Retina (tissue), 1 donor: ENCODE measurements around the gene PDGFB.

ENCODE experiments used
- DNase-seq: peaks from one replicate; pipeline ENCODE4 v3.0.0-alpha.2; 2016

The PDGFB gene

DNA sequence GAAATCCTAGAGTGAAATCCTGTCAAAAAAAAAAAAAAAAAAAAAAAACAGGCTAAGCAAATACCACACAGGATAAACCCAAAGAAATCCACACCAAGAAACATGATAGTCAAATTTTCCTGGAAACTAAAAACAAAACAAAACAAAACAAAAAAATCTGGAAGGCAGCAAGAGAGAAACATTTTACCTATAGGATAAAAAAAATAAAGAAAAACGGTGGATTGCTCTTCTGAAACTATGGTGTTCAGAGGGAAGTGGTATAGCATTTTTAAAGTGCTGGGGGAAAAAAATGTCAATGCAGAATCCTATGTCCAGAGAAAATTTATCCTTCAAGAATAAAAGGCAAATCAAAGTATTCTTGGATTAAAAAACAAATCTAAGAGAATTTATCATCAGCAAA is 50.7 kb downstream of the PDGFB start:
- no peak for DNase-seq

DNA sequence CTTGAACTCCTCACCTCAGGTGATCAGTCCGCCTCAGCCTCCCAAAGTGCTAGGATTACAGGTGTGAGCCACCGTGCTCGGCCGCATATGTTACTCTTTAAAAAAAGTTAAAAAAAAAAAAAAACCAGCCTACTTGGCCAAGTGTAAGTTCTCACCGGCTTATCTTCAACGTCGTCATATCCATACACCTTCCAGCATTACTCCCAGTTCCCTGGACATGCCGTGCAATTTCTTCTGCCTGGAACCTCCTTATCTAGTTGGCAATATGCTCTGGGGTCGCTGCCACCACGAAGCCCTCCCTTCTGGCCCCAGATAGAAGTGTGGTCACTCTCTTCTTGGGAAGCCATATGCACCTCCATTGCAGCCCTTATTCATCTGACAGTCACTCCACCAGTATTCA is 56.0 kb downstream of the PDGFB start:
- no peak for DNase-seq

DNA sequence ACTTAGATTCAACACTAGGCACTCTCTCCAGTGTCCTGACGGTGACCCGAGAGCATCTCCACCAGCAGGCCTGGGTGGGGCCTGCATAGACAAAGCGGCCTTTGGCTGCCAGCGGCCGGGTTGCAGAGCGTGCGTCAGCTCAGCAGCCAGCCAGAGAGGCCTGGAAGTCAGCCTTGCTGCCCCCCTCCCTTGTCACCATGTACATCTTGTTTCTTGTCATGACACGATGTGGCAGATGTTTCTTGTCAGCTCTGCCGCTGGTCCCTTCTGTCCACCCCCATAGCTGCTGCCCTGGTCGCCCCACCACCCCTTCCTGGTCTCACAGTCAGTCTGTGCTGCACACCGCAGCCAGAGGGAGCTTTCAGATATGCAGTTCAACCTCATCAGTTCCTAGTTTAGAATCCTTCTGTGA is 59.2 kb downstream of the PDGFB start:
- peak; percentile 65 for DNase-seq

DNA sequence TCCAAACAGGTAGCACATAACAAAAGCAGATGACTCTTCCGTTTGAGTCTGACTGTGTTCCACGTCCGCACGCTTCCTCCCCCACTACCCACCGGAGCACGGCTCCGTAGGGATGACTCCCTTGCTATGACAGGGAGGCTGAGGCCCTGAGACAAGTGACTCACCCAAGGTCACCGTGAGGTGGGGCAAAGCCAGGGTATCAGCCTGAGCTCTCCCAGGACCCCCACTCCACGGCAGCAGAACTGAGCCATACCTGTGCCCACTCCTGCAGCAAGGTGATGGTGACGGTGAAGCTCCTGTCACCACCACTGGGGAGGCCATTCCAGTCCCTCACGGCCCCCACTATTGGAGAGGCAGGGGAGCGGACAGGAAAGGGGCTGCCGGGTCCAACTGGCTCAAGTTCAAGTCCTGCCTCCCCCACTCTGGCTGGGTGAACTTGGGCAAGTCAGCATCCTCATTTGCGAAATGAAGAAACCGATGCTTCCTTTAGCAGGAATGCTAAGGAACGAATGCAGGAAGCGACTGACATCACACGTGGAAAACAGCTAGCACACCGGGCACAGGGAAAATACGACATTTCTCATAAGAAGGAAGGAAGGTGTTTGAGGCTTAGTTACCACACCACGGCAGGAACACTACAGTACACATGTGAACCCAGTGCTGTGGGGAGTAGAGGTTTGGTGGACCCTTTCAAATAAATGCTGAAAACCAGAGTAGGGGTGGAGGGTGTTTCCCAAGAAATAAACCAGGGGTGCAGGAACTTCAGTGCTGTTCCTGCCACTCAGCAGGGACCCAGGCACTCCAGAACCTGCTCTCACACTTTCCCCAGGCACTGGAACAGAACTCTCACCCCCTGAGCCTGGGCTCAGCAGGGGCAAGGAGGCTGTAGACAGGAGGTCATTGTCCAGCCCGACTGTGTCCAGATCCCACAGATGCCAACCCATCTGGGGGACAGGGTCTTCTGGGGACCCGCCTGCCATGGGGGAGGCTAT is 59.9 kb downstream of the PDGFB start:
- DNase-seq, result no peak

DNA sequence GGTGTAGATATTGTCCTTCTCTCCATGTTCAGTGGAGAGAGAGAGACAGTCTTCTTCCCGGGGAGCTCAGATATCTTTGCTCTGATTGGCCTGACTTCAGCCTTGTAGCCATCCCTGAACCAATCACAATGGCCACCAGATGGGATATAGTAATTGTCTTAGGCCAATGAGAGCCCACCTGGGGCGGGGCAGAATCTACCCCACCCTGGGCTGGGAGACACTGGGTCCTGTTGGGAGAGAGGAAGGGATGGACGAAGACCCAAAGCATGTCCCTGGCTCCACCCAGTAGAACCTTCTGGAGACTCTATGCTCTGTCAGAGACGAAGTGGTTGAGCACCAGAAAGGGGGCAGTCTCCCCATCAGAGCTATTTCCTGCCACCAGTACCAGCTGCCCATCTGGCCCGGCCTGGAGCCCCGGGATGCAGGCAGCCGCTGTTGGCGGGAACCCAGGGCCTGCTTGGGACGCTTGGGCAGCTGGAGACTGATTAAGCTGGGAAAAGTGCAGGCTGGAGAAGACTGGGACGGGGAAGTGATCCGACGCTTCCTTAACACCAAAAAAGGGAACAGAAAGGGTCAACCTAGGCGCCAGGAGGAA is 60.7 kb downstream of the PDGFB start:
- DNase-seq, result no peak

DNA sequence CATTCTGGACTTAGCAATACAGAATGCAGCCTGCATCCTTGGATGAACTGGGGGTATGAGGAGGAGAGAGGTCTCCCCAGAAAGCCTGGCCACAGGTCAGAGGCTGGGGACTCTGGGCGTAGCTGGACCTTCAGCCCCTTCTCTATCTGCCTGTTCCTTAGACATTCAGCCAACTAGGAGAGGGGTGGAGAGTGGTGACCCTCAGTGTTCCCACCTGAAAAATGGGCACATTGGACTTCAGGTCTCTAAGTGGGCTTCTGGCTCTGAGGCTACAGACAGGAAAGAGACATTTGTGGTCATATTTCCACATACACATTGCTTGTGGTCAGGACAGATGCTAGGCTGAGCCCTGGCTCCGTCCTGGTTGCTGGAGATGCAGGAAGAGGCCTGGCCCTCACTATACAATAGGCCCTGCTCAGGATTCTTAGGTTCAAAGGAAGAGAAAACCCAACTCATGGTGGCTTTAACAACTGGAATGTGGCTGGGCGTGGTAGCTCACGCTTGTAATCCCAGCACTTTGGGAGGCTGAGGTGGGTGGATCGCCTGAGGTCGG is 62.2 kb downstream of the PDGFB start:
- no peak for DNase-seq

DNA sequence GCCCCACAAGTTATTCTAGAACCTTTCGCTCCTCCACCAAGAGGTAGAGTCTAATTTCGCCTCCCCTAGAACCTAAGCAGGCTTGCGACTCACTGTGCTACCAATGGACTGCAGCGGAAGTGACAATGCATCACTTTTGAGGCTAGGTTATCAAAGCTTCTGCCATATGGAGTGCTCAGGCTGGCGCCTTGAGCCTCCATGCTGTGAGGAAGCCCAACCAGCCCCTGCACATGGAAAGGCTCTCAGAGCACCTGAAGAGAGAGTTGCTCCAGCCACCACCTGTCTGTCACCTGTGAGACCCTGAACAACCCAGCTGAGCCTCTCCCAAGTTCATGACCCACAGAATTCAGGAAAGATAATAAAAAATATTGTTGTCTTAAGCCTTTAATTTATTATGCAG is 63.0 kb downstream of the PDGFB start:
- no peak for DNase-seq

DNA sequence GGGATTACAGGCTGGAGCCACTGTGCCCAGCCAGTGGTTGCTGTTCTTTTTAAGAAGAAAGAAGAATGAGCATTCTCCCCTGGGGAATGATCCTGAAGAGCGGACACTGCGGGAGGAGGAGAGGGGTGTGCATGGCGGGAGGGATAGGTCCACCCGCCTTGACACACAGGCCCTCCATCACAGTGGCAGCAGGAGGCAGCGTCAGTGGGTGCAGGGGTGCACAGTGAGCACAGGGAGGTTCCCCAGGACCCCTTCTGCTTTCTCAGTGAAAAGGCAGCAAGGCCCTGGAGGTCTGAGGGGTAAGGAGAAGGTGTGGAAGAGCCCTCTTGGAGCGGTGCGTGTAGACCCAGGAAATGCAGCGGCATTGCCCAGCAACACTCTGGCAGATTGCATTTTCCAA is 63.4 kb downstream of the PDGFB start:
- no peak for DNase-seq

DNA sequence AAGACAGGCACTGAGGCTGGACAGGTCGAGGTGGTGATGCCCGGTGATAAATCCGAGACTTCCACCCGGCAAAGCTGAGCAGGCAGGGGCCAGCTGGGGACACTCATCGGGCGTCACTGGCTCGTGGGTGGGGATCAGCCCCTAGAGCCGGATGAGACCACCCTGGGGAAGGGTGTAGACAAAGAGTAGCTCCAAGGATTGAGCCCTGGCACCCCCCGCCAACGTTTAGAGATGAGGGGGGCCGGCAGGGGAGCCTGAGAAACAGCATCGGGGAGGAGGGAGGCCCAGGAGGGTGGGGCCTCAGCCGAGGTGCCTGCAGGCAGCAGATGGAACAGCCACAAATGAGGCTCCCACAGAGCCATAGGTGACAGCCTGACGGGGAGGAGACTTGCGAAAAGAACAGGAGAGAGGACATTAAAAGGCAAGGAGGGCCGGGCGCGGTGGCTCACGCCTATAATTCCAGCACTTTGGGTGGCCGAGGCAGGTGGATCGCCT is 64.9 kb downstream of the PDGFB start:
- no peak for DNase-seq

DNA sequence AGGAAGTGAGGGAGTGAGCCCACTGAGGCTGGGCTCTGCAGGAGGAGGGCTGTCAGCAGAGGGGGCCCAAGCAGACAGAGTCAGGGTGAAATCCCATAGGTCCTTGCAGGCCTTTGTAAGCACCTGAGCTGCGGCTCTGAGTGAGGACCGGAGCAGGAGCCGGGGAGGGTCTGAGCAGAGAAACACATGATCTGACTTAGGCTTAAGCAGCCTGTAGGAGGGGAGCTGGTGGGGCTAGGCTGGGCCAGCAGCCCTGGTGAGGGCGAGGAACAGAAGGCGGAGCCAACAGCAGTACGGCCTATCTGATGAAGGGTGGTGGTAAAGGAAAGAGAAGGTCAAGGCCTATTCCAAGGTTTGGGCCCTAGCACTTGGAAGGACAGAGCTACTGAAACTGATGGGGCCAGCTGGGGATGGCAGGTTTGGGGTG is 65.4 kb downstream of the PDGFB start:
- DNase-seq, result peak; percentile 44

DNA sequence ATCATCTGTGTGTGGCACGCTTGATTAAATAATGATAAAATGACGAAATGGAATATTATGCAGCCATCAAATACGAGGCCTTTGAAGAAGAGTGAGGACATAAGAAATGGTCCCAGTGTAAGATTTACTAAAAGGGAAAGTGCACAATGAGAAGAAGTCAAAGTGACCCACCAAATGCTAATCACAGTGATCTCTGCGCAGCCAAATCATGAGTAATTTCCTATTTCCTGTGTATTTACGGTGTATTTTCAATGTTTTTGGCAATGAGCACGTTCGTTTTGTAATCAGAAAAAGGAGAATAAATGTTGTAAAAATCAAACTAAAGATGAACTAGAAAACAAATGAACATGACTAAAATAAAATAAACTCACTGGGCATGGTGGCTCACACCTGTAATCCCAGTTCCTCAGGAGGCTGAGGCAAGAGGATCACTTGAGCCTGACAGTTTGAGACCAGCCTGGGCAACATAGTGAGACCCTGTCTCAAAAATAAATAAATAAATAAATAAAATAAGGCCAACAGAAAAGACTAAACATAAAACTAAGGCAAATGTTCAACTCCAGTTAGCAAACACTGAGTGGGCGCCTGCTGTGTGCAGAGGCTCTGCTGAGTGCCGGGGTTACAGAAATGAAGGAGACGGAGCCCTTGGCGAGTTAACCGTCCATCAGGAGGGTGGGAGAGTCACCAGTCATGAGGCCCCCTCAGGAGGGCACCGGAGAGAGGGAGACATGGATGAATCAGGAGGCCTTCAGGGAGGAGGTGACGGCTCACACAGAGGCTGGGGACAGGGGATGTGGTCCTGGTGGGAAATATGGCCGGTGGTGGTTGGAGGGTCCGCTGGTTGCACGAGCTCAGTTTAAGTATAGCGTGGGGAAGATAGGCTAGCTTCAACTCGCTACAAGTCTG is 66.3 kb downstream of the PDGFB start:
- no peak for DNase-seq

DNA sequence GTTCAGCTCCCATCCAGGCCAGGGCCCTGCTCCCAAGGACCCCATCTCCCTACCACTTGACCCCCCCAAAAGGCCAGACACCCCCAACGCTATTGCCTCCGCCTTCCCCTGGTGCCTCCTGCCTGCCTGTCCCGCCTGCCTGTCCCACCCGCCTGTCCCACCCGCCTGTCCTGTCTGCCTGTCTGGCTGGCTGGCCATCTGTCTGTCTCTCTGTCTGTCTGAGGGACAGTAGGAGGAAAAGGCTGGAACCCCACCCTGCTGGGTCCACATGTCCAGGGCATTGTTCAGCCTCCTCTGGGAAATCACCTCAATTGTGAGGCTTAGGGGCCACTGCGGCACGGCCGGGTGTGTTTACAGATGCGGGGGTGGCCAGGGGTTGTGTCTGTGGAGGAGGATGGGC is 67.0 kb downstream of the PDGFB start:
- no peak for DNase-seq

DNA sequence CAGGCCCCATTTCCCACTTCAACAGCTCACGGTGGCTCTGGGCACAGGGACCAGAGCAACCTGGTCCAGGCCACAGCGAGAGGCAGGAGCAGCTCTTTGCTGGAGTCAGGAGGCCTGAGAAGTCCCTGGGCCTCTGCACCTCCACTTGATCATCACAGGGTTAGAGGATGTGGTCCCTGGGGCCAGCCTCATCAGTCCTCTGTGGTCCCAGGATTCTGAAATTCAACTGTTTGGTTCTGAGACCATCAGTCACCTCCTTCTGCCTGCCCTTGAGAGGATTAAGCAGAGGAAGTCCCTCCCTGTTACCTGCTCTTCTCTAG is 67.4 kb downstream of the PDGFB start:
- DNase-seq, result no peak

DNA sequence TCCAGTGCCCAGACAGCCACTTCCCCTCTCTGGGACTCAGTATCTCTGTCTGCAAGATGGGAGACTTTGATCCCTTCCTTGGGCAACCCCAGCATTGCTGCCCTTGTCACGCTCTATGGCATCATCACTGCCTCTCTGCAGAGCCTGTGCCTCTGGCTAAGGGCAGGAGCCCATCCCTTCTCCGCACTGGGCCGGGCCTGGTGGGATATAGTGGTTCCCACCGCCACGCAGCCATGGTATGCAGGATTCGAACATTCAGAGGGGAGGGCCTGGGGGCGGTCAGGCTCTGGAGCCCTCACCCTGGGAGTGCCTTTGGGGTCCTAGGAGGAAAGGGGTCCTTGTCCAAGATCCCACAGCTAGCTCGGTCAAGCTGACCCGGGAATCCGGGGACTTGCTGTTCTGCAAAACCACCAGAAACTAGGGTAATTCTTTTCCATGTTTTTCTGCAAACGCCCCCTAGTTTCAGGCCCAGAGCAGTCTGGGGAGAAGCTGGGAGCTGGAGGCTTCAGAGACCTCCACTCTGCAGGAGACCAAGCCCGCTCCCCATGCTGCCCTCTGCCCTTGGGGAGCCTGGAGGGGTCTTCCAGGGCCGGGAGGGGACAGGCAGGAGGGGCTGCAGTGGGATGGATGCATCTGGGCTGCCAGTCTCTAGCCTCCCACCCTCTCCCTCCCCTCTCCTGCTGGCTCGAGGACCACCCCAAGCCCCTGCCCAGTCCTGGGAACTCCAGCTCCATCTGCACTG is 67.9 kb downstream of the PDGFB start:
- DNase-seq, result peak; percentile 39

DNA sequence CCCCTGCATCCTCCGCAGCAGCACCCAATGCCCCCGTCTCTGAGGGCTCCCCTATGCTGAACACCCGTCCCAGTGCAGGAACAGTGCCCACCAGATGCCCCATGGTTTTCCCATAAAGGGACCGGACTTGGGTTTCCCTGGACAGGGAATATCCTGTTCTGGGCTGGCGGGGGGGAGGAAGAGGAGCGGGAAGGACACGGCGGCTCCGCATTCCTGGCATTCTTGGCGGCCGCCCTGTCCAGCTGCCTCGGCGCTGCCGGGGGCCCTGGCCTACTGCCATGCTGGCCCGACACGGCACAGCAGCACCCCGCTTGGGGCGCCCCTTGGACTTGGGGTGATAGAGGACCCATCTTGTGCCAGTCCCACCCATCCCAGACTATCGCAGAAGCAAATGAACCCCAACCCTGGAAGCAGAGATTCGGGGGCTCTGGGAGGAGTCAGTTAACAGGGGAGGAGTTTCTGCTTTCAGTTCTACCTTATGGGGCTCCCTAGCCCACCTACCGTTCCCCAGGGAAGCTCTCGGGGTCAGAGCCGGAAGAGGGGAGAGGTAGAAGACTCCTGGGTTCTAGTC is 68.6 kb downstream of the PDGFB start:
- peak; percentile 54 for DNase-seq

DNA sequence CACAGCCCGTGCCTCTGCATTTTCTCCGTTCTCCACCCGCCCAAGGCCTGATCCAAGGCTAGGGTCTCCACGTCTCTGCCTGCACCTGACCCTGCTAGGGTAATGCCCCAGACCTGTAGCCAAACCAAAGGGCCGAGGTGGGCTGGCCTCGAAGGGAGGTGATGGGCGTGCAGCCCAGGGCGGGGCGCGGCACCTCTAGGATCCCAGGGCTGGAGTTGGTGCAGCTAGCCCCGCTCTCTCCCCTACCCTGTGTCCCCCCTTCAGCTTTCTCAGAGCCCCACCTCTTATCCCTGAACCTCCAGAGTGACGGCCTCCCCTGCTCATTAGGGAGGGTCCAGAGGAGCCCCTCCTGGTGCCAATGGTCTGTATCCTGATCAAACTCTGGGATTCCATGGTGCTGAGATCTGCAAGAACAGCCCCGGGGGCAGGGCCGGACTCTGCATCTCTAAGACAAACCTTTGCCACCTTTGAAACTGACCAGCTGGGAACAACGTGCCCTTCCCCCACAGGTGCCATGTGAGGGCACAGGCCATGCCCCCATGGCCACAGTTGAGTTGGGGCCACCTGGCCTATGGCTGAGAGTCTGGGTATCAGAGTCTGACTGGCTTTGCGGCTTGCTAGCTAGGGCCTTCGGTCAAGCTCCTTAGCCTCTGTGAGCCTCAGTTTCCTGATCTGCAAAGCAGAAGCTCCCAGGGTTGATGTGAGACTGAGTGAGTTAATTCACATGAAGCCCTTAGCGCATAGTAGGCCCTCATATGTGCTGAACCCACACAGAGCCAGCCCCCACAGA is 69.2 kb downstream of the PDGFB start:
- DNase-seq, result peak; percentile 49

DNA sequence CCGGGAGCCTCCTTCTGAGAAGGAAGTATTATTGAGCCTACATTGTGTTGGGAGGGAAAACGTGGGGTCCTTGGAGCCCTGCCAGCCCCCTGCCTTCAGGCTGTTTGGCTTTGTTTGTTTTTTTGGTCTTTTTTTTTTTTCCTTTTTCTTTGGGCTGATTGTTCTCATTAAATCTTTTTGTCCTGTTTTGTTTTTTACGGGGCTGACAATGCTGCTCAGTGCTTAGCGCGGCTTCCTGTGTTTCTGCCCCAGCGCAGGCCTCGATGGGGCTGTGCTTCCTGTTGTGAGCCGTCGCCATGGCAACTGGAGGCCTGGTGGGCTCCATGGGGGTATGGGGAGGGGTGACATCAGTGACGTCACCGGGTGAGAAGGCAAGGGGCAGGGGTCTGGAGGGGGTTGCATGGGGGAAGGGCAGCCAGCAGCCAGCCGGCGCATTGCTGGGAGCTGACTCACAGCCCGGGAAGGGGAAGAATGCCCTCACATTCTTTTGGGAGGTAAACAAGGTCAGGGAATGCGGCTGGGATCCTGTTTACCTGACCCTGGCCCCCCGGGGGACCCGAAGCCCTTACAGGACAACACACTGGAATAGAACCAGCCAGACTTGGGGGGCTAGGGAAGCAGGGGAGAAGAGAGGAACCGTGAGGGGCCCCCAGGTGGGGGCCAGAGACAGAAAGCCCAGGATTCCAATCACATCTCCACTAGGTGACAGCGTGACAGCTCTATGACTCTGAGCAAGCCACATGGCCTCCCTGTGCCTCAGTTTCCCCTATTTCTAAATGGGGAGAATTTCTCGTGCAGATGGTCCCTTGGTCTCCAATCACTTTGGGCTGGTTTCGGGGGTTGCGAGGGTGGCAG is 70.1 kb downstream of the PDGFB start:
- peak; percentile 76 for DNase-seq

DNA sequence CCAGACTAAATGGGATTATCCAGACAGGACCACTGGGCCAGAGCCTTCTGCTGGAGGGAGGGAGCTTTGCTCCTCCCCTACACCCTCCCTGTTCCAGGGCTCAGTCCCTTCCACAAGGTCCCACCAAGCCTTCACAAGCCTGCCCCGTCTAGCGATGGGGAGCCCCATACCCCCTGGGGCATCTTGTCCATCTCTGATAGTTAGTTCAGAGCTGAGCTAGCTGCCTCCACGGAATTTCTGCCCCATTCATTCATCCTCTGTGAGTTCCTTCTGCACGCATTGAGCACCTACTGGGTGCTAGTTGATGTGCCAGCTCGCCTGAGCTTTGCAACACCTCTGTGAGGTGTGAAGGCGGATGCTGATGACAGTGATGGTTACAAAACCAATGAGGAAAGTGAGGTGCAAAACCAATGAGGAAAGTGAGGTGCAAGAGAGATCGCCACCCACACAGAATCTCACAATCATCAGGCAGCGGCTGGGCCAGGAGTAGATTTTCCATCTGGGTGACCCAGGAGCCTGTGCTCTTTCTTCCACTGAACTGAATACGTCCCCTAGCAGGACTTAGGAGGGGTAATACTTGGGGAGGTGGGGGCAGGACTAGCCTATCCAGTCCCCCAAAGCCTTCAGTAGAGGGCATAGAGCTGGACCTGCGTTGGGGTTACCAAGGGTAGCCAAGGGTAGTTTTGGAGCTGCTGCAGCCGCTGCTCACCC is 70.8 kb downstream of the PDGFB start:
- no peak for DNase-seq
